IMR-90 (cell line): ENCODE data around the gene PKP4. TPM values are rescaled to one million over a fixed set of nuclear protein-coding genes. Genes with fewer than 3 reads are reported as not detected.

ENCODE experiments used
- ATAC-seq: fragments of 200-7000 bp; cut with Tn5 transposase; 2 replicates; pipeline ENCODE4 v1.9.1; 2020; ENCODE audit warnings: low read depth, mild to moderate bottlenecking, moderate library complexity
- BruUV-seq: library from RNA; stranded (reverse); fragments of 400-500 nt; replicated peaks from 2 replicates; lab custom pipeline; 2021; lab: Mats Ljungman, UMichigan
- CTCF ChIA-PET: fragments of 300-600 bp; formaldehyde crosslinking; extraction: SDS; loops from one replicate; lab custom pipeline; 2021; ENCODE audit warnings: antibody characterized with exemption; lab: Yijun Ruan, JAX
- POLR2A ChIA-PET: fragments of 300-600 bp; sonication (Branson Sonifier 250); formaldehyde crosslinking; loops from one replicate; lab custom pipeline; 2022; ENCODE audit warnings: antibody characterized with exemption; ENCODE audit not compliant: unreplicated experiment; lab: Charles Lee
- DNase-seq: peaks from one replicate; pipeline ENCODE4 v3.0.0; 2013
- H2AFZ ChIP-seq: replicated peaks from 2 replicates; pipeline ENCODE3; 2013; ENCODE audit warnings: low read length, mild to moderate bottlenecking; ENCODE audit not compliant: poor library complexity
- H2AK5ac ChIP-seq: 2 replicates; pipeline ENCODE4 v1.6.1; 2013; ENCODE audit warnings: low read depth, low read length, inconsistent platforms
- H2AK9ac ChIP-seq: replicated peaks from 2 replicates; pipeline ENCODE3; 2013; ENCODE audit warnings: mild to moderate bottlenecking, low read depth, low read length, moderate library complexity; ENCODE audit not compliant: poor library complexity
- H2BK120ac ChIP-seq: 2 replicates; pipeline ENCODE4 v1.6.1; 2013; ENCODE audit warnings: low read depth, low read length, inconsistent platforms
- H2BK15ac ChIP-seq: 3 replicates; pipeline ENCODE4 v1.6.1; 2013; ENCODE audit warnings: low read depth, low read length, inconsistent platforms
- H2BK20ac ChIP-seq: 2 replicates; pipeline ENCODE4 v1.6.1; 2013; ENCODE audit warnings: low read depth, mild to moderate bottlenecking, inconsistent platforms, low read length, moderate library complexity
- H2BK5ac ChIP-seq: 2 replicates; pipeline ENCODE4 v1.6.1; 2013; ENCODE audit warnings: mild to moderate bottlenecking, low read depth, low read length, inconsistent platforms; ENCODE audit not compliant: poor library complexity, severe bottlenecking
- H3K14ac ChIP-seq: replicated peaks from 2 replicates; pipeline ENCODE4 v1.6.1; 2013; ENCODE audit warnings: low read depth, low read length, inconsistent platforms
- H3K18ac ChIP-seq: 2 replicates; pipeline ENCODE4 v1.6.1; 2013; ENCODE audit warnings: low read depth, low read length, control low read depth
- H3K23ac ChIP-seq: 2 replicates; pipeline ENCODE4 v1.6.1; 2013; ENCODE audit warnings: low read depth, low read length, inconsistent platforms
- H3K27ac ChIP-seq: 2 replicates; pipeline ENCODE4 v1.5.1; 2013; ENCODE audit warnings: mild to moderate bottlenecking, control low read depth, low read length; ENCODE audit not compliant: insufficient read depth
- H3K27me3 ChIP-seq: 2 replicates; pipeline ENCODE4 v1.6.1; 2013; ENCODE audit warnings: low read length; ENCODE audit not compliant: control insufficient read depth, insufficient read depth
- H3K36me3 ChIP-seq: 2 replicates; pipeline ENCODE4 v1.6.1; 2013; ENCODE audit warnings: low read length, mixed read lengths; ENCODE audit not compliant: control insufficient read depth, insufficient read depth
- H3K4ac ChIP-seq: 2 replicates; pipeline ENCODE4 v1.6.1; 2013; ENCODE audit warnings: low read depth, low read length, inconsistent platforms
- H3K4me1 ChIP-seq: 2 replicates; pipeline ENCODE4 v1.6.1; 2013; ENCODE audit warnings: low read length, mixed read lengths; ENCODE audit not compliant: control insufficient read depth, insufficient read depth
- H3K4me2 ChIP-seq: 2 replicates; pipeline ENCODE4 v1.6.1; 2013; ENCODE audit warnings: low read depth, mild to moderate bottlenecking, control low read depth, low read length, moderate library complexity
- H3K4me3 ChIP-seq: 2 replicates; pipeline ENCODE4 v1.5.1; 2013; ENCODE audit warnings: low read depth, mild to moderate bottlenecking, control low read depth, low read length, moderate library complexity; ENCODE audit not compliant: insufficient read depth
- H3K56ac ChIP-seq: 2 replicates; pipeline ENCODE4 v1.6.1; 2013; ENCODE audit warnings: low read length, inconsistent platforms; ENCODE audit not compliant: insufficient read depth; ENCODE audit errors: extremely low read depth
- H3K79me1 ChIP-seq, 2 experiments: 2 replicates each; pipeline ENCODE4 v1.6.1; 2013; ENCODE audit warnings: low read length in 2 of 2, inconsistent platforms in 1 of 2, low read depth in 1 of 2
- H3K9ac ChIP-seq: 2 replicates; pipeline ENCODE4 v1.6.1; 2013; ENCODE audit warnings: low read depth, low read length, control low read depth
- H3K9me1 ChIP-seq: 2 replicates; pipeline ENCODE4 v1.6.1; 2013; ENCODE audit warnings: low read length, inconsistent platforms; ENCODE audit not compliant: insufficient read depth
- H3K9me3 ChIP-seq: 2 replicates; pipeline ENCODE4 v1.6.1; 2013; ENCODE audit warnings: low read length; ENCODE audit not compliant: control insufficient read depth, insufficient read depth
- H4K20me1 ChIP-seq: 2 replicates; pipeline ENCODE4 v1.6.1; 2013; ENCODE audit warnings: low read length, inconsistent platforms; ENCODE audit not compliant: insufficient read depth
- H4K5ac ChIP-seq: 2 replicates; pipeline ENCODE4 v1.6.1; 2013; ENCODE audit warnings: mild to moderate bottlenecking, low read depth, low read length, control low read depth
- H4K8ac ChIP-seq, 2 experiments: 2 replicates each; pipeline ENCODE4 v1.6.1; 2013; ENCODE audit warnings: low read depth in 2 of 2, low read length in 2 of 2, control low read depth in 1 of 2, inconsistent platforms in 1 of 2
- H4K91ac ChIP-seq: 2 replicates; pipeline ENCODE4 v1.6.1; 2013; ENCODE audit warnings: low read depth, low read length, inconsistent platforms; ENCODE audit not compliant: insufficient read depth
- BHLHE40 ChIP-seq: fragments of 150-350 bp; IDR thresholded peaks from 2 replicates; pipeline ENCODE4 v1.6.1; 2016; ENCODE audit warnings: mild to moderate bottlenecking, low read depth, low read length
- CEBPB ChIP-seq: IDR thresholded peaks from 2 replicates; pipeline ENCODE4 v1.6.1; 2012; ENCODE audit warnings: low read depth, low read length, improper control_type of control experiment
- SMC3 ChIP-seq: fragments of 150-350 bp; IDR thresholded peaks from 2 replicates; pipeline ENCODE4 v1.6.1; 2016; ENCODE audit warnings: low read depth, mild to moderate bottlenecking, antibody characterized with exemption, low read length, moderate library complexity
- WGBS, 2 experiments: methylation state at CpG; one replicate each; pipeline versions ENCODE4 v1.1.5 to v1.1.7; 2013; ENCODE audit warnings: missing lambda C conversion rate in 2 of 2; ENCODE audit not compliant: insufficient read length in 1 of 2; ENCODE audit errors: extremely low coverage in 2 of 2; 5-methylcytosine and 5-hydroxymethylcytosine counted together
- dilution Hi-C: fragments of 300-500 bp; cut with HindIII; formaldehyde crosslinking; loops from one replicate; pipeline ENCODE4 v1.14.3; 2018; ENCODE audit warnings: low sequenced_read_pairs; ENCODE audit not compliant: unreplicated experiment
- in situ Hi-C: fragments of 300-500 bp; cut with MboI; formaldehyde crosslinking; loops from 3 replicates; pipeline ENCODE4 v1.14.3; 2019; ENCODE audit warnings: low sequenced_read_pairs, inconsistent platforms, mixed read lengths
- intact Hi-C: fragments of 100-400 bp; cut with micrococcal nuclease; formaldehyde crosslinking; loops from 2 replicates; pipeline ENCODE4 v1.10.0; 2022
- polyA plus RNA-seq, 3 experiments: library from polyadenylated mRNA; depleted of rRNA; stranded (reverse); fragments of >200 nt; gene quantifications; 2 replicates each; pipeline ENCODE4 v1.2.3, GENCODE V29; 2012; ENCODE audit warnings: low replicate concordance in 1 of 3
- total RNA-seq: library from RNA; depleted of rRNA; stranded (reverse); fragments of >200 nt; gene quantifications from 2 replicates; pipeline ENCODE4 v1.2.3, GENCODE V29; 2012

PKP4 gene
- total and polyA plus RNA-seq, 2 of the 4 experiments (the other 2 are of a cell fraction) = 20.1 to 37.8 TPM

DNA sequence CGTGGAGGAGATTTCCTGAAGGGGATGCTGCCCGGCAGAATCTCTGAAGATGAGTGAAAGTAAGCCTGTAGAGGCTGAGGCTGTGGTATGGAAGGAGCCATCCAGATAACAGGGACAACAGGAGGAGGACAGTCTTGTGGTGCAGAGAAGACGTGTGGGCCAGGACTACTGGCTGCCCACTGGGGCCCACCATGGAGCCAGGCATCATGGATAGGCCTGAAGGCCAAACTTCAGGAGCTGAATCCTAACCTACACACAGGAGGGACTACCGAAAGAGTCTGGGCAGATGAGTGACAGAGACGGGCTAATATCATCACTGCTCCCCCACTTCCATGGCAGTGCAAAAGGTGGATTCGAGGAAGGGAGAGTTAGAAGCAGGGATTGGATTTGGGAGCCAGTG is 207.0 kb downstream of the PKP4 start:
- in situ Hi-C loops = no loop called here
- POLR2A ChIA-PET = no interaction called here
- H3K27me3 ChIP-seq = no peaks in the 10 kb centered on the region
- H4K5ac ChIP-seq = no peak overlapping the region
- peaks cover 10% of the 10 kb centered on the region for H3K4me1 ChIP-seq
- no peak overlapping the region; the same call in 1 of the 2 replicates for H3K4ac ChIP-seq
- H3K9ac ChIP-seq = no peak overlapping the region
- TF ChIP-seq BHLHE40 = no peak
- no peak for TF ChIP-seq SMC3
- no peak for TF ChIP-seq CEBPB
- 100% methylated on average over 1 of the region's 6 CpGs; no CpG with 5 or more reads in 1 of the 2 experiments for WGBS, 2 experiments
- no peaks in the 10 kb centered on the region for H3K9me3 ChIP-seq
- dilution Hi-C loops = no loop called here
- H4K20me1 ChIP-seq = no peaks in the 10 kb centered on the region
- H3K18ac ChIP-seq = no peak overlapping the region
- H2BK20ac ChIP-seq = no peak overlapping the region
- H4K8ac ChIP-seq = no peak overlapping the region
- H3K9me1 ChIP-seq = peaks cover 19% of the 10 kb centered on the region
- BruUV-seq = no TSS peak
- H2BK5ac ChIP-seq = no peak overlapping the region
- H3K23ac ChIP-seq = no peak overlapping the region
- H2AK5ac ChIP-seq = no peak overlapping the region
- H3K4me2 ChIP-seq = no peak overlapping the region
- DNase-seq = no peak
- H3K56ac ChIP-seq = no peak overlapping the region
- H3K36me3 ChIP-seq = peaks cover 14% of the 10 kb centered on the region
- H3K4me3 ChIP-seq = no peak overlapping the region
- intact Hi-C loops = loop anchor here (2.0 kb wide), 1 partner anchor 205 kb away; no protein-coding TSS in a partner anchor
- ATAC-seq = no peak
- H3K79me1 ChIP-seq = no peaks in the 10 kb centered on the region; a peak in 1 of 4 replicates
- no peak overlapping the region for H2AK9ac ChIP-seq
- no peak overlapping the region for H4K91ac ChIP-seq
- H2BK120ac ChIP-seq = no peak overlapping the region
- CTCF ChIA-PET = no interaction called here
- H2BK15ac ChIP-seq = no peak overlapping the region
- H3K27ac ChIP-seq = no peak overlapping the region
- H3K14ac ChIP-seq = no peak overlapping the region
- no peak overlapping the region for H2AFZ ChIP-seq
